DMS53 (cell line): ENCODE measurements around the gene IDH3G.
"Not testable (repeated sequence)": the region's sequence is repeated elsewhere in the genome, so short reads cannot be mapped to it uniquely, and the experiment has no call there.

ENCODE experiments used
- DNase-seq: peaks from one replicate; lab custom pipeline; 2025; lab: John Stamatoyannopoulos, UW

Gene IDH3G

DNA sequence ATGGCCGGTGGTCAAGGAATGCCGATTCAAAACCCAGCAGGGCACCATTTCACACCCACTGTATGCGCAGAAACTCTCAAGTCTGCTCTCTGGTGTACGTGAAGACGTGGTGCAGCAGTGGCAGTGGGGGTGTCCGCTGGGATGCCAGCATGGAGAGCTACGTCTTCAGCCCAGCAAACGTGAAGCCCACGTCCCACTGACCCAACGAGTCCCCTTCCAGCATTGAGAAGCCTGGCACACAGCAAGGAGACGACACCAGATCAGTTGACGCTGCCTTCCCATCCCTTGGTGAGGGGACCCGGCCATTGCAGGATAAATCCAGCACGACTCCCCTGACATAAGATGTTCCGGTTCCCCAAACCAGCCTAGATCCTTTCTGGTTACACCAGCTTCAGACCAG, 32.3 kb downstream of the IDH3G start:
- no peak for DNase-seq

DNA sequence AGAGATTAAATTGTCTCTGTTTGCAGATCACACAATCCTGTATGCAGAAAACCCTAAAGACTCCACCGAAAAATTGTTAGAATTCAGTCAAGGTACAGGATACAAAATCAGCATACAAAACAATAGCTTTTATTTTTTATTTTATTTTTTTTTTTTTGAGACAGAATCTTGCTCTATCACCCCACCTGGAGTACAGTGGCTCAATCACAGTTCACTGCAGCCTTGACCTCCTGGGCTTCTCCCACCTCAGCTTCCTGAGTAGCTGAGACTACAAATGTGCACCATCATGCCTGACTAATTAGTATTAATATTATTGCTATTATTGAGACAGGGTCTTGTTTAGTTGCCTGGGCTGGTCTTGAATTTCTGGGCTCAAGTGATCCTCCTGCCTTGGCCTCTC, 39.0 kb downstream of the IDH3G start:
- DNase-seq = no peak

DNA sequence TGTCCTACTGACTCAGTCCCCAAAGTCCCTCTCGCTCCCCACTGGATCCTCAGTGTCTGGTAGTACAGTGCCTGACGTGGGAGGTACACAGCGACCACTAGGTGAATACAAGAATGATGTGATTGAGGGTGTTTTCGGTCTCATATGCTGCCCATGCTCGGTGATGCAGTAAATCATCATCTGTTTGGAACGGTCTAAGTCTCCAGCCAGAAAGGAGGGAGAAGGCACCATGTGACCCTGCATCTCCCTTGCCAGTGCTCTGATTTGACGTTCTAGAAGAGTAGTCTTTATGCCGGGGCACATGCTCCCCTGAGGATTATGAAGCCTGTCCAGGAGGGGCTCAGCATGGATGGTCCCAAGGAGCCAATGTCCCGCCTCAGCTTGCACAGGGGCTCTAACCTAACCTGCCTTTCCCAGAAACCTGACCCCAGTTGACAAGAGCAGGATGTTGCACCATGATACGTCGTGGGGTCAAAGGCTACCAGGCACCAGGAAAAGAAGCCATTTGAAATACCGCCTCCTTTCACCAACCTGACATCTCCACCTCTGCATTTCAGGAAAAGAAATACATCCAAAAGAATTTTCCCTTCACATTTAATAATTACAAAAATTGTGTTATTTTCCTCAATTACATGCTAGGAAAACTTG, 43.9 kb downstream of the IDH3G start:
- no peak for DNase-seq

DNA sequence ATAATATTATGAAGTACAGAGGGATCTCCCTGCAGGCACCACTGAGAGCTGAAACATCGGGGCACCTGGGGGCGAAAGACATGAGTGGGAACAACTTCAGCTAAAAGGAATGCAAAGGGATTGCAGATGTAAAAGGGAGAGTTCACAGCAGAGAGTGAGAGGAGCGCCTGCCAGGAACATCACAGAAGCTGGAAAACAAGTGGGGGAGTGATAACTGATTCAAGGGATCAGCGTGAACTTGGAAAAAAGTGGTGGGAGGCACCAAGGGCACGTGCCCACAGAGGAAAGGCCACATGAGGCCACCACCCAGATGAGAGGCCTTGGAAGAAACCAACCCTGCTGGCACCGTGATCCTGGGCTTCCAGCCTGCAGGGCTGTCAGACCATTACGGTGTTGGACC, 45.2 kb downstream of the IDH3G start:
- not testable (repeated sequence) for DNase-seq

DNA sequence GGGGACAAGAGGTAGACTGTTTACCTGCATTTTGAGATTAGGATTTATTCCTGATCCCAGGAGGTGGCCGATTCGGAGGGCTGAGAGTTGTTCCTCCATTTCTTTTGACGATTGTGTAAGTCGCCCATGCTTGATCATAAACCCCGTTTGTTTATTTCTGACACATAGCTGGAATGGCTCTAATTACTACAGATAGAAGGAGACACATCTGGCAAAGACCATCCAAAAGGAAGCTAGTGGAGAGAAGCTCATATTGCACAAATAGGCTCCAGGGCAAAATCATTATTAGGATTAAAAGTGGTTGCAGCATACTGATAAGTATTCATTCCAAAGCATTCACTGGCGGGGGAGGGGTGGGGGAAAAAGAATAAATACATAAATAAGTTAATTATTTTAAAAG, 47.2 kb downstream of the IDH3G start:
- DNase-seq = not testable (repeated sequence)

DNA sequence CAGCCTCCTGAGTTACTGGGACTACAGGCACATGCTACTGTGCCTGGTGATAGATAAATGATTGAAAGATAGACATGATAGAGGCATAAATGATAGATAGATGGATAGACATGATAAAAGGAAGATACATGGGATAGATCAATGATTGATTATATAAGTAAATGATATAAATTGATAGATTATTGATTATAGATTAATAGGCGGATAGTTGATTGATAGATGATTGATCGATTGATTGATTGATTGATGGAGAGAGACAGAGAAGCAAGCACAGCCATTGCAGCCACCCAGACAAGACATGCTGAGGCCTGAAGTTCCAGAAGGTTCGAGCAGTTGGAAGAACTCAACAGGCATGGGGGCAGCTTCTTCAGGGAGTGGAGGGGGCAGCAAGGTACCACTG, 47.8 kb downstream of the IDH3G start:
- no peak for DNase-seq

DNA sequence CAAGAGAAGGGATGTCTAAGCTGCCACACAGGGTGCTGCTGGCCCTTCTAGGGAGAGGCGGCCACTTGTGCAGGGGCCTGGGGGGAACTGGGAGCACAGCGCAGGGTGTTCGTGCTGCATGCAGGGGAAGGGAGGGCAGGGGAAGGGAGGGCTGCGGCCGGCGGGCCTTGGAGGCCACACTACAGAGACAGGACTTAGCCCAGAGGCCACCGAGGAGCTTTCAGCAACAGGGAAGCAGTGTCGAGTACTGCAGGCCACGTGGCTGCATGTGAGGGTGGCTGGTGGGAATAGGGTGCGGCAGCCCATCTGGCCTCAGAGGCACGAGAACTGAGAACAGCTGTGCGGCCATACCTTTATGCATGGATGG, 49.1 kb downstream of the IDH3G start:
- peak; percentile 60 for DNase-seq

DNA sequence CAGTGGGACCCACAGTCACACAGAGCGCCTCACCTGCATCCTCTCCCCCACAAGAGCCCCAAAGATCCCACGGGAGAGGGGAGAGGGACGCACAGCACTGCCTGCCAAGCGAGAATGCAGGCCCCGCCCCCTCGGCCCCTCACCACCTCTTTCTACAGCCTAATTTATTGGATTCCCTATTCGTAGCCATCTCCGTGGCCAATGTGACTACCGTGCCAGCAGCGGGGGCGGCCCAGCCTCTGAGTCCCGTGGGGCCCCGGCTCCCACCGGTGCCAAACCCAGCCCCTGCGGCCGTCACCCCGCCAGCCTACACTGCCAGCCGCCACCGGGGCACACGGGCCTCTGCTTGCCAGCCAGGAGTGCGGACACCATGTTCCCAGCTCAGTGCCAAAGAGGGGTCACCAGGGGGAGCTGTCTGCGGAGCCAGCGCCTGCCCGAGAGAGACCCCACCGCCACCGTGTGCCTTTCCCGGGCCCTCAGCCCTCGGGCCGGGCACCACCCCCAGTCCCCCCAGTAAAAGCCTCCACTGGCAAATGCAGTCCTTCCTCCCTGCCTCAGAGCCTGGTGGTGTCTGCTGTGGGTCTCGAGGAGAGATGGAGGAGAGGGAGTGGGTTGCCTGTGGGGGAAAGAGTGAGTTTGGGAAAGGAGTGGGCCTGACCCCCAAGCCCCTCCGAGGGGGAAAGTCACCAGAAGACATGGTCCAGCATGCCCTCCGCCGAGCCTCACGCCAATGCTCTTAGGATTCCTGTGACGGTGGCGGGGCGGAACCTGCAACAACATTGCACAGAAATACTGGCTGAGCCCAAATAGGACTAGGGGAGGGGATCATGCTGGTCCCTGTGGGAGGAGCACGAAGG, 49.7 kb downstream of the IDH3G start:
- DNase-seq = peak; percentile 81

DNA sequence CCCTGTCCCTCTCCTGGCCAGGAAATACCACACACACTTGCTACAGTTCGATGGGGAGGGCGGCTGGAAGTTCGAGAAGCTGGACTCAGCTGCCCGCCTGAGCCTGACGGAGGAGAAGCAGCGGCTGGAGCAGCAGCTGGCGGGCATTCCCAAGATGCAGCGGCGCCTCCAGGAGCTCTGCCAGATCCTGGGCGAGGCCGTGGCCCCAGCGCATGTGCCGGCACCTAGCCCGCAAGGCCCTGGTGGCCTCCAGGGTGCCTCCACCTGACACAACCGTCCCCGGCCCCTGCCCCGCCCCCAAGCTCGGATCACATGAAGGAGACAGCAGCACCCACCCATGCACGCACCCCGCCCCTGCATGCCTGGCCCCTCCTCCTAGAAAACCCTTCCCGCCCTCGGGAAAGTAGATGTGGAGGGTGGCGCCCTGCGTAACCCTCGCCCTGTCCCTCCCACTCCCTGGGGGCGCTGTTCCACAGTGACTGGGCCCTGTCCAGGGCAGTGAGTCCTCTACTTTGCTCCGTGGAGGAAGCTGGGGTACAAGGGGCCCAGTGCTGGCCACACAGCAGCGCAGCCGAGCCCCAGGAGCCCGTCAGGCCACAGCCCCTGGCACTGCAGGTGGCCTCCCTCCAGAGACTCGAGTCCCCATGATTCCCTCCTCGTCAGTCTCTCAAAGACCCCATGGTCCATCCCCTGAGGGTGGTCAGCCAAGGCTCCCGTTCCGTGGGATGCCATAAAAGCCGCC, 50.5 kb downstream of the IDH3G start:
- peak; percentile 95 for DNase-seq

DNA sequence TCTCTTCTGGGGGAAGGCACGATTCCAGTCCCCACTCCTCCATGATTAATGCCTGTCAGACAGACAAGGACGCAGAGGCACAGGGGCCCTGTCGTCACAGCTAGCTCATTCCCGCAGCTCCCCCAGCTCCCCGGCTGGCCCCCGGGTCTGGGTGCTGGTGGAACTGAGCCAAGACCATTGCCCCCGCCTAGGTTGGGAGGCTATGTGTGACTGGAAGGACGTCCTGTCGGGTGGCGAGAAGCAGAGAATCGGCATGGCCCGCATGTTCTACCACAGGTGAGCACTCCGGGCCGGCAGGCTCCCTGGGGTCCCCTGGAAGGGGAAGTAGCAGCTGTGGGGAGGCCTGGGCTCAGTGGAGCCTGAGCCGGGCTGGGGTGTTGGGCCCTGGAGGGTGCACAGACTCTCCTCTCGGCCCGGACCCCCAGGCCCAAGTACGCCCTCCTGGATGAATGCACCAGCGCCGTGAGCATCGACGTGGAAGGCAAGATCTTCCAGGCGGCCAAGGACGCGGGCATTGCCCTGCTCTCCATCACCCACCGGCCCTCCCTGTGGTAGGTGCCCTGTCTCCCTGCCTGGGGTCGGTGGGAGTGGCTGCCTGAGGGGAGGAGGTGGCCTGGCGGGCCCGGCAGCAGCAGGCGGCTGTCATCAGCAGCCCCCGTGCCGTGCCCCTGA, 51.2 kb downstream of the IDH3G start:
- not testable (repeated sequence) for DNase-seq

DNA sequence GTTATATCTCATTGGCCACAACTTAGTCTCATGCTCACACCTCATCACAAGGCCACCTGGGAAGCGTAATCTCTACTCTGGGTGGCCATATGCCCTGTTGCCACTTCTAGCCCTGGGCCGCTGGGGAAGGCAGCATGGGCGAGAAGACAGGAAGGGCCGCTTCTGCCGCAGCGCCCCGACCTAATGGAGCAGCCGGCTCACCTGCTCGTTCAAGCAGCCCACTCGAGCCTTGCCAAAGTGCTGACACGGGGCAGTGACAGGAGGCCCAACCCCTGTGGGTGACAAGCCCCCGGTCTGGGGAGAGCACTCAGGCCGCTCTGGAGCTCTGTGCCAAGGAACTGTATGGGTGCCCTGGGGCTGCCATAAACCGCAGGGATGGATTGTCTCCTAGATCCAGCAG, 52.1 kb downstream of the IDH3G start:
- not testable (repeated sequence) for DNase-seq

DNA sequence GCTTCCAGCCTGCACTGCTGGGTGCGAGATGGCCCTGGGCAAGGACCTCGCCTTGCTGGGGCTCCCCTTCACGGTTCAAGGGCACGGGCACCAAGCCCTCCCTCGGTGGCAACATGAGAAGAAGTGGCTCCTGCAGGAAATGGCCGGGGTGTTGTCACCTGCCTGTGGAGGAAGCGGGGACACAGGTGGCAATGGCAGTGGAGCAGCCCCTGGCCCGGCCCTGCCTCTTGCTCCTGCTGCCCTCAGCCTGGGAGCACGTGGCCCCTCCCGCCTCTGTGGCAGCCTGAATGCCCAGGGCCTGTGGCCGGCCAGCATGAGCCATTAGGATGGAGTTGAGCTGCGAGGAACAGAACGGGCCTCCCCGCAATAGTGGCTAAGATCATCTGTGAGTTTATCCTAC, 52.7 kb downstream of the IDH3G start:
- DNase-seq = no peak

DNA sequence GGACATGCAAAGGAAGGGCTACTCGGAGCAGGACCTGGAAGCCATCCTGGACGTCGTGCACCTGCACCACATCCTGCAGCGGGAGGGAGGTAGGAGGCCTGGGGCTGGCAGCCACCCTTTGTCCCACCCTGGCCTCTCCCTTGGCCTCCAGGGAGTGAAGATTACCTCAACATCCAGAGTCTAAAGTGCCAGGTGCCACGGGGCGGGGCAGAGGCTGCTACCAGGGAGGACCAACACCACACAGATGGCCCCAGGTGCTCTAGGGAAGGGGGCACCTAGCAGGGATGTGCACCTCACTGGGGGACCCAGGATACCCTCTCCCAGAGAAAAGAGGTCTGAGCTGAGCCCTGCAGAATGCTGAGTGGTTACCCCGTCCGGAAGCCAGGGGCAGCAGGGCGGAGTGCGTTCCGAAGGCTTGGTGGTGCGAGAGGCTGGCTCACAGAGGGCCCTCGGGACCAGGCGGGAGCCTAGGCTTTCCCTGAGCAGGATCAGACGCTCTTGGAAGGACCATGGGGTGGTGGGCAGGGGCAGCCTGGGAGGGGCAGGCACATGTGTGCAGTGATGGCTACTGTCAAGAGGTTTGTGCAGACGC, 53.4 kb downstream of the IDH3G start:
- no peak for DNase-seq

DNA sequence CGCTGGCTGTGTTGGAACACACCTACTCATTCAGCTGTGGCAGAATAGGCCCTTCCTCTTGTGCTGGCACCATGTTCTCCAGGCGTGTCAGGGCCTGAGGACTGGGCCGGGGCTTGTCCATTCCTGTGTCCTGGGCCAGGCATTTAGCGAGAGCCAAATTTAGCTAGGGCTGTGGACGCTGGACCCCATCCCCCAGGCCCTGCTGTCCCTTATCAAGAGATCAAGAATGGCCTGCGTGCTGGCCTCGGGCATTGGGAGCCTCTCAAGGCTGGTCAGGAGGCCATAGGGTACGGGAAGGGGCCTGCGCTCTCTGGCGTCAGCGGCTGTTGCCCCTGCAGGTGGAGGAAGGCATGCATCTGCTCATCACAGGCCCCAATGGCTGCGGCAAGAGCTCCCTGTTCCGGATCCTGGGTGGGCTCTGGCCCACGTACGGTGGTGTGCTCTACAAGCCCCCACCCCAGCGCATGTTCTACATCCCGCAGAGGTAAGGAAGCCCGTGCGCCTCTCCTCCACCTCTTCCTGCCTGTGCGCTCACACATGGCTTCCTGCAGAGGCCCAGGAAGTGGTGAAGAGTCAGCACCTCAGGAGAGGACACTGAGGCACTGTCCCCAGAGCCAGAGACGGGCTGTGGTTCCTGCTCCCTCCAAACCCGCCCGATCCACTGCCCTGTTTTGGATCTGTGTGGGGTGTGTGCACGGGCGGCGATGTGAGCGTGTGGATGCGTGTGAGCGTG, 54.3 kb downstream of the IDH3G start:
- no peak for DNase-seq

DNA sequence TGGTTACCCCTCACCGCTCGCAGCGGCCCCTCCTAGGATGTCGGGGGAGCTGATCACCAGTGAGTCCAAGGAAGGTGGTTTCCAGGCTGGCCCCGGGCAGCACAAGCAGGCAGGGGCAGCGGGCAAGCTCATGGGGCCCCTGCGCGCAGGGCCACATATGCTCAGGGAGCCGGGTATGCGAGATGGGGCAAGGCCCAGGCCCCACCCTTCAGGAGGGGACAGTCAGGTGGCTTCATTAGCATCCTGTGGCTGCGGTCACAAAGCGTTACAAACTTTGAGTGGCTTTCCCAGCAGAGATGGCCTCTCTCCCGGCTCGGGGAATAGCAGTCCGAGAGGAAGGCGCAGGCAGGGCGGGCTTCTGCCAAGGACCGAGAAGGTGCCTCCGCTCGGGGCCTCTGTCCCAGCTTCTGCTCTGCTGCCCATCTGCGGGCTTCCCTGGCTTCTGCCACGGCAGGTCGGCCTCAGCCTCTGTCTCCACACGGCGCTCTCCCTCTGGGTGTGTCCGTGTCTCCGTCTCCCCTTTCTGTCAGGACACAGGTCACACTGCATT, 56.0 kb downstream of the IDH3G start:
- DNase-seq = no peak

DNA sequence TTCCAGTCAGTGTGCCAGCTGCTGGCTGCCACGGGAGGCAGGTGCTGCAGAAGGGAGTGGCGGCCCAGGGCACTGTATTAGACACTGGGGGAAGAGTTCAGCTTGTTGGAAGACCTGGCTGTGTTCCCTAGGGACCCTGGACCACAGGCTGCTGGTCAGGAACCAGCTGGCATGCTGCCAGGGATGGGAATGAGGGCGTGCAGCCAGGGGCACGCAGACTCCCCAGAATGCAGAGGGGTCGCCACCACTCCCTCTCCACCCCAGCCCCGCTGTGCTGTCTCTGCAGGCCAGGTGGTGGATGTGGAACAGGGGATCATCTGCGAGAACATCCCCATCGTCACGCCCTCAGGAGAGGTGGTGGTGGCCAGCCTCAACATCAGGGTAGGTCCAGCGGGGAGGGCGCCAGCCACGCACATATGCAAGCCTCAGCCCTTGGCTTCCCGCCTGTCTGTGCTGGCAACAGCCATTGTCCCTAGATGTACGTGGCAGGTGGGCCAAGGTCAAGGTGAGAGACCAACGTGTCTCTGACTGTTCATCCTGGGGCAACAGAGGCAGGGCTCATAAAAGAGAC, 57.2 kb downstream of the IDH3G start:
- DNase-seq = no peak

DNA sequence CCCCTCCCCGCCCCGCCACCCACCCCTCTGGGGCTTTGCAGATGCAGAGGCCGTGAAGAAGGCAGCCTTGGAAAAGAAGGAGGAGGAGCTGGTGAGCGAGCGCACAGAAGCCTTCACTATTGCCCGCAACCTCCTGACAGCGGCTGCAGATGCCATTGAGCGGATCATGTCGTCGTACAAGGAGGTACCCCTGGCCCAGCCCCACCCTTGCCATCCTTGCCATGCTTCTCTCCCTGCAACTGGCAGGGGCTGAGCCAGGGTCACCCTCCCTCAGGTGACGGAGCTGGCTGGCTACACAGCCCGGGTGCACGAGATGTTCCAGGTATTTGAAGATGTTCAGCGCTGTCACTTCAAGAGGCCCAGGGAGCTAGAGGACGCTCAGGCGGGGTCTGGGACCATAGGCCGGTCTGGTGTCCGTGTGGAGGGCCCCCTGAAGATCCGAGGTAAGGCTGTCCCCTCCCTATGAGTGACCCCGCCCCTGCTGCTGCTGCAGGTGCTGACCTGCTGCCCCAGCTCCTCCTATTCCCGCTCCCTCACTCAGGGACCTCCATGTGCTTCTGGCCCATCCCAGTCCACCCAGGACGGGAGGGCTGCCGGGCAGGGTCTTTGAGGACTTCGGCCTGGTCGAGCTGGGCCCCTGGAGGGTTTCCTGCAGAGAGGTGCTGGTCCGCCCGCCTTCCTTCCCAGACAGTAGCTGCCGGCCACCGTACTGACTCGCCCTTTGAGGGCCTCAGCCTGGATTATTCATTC, 57.9 kb downstream of the IDH3G start:
- DNase-seq = no peak
